Choroid plexus epithelial cell (primary cell): ENCODE results near the gene MAP2K5.

Experiments used
- DNase-seq: peaks from one replicate; pipeline ENCODE4 v3.0.0-alpha.2; 2010; ENCODE audit warnings: low read depth
- H3K4me3 ChIP-seq: 2 replicates; pipeline ENCODE4 v1.5.1; 2011; ENCODE audit warnings: low read depth, mild to moderate bottlenecking, control low read depth, low read length, moderate library complexity
- TF ChIP-seq, protein P1 (sequence below): conservative IDR thresholded peaks from 2 replicates; pipeline ENCODE4 v1.5.1; 2011; ENCODE audit warnings: low read depth, mild to moderate bottlenecking, control low read depth, inconsistent platforms, low read length, moderate library complexity

Gene MAP2K5

GRCh38 chr15:67768313-67768977 is 225.9 kb downstream of the MAP2K5 start:
- H3K4me3 ChIP-seq = no peak overlapping the region
- TF ChIP-seq, protein P1, sequence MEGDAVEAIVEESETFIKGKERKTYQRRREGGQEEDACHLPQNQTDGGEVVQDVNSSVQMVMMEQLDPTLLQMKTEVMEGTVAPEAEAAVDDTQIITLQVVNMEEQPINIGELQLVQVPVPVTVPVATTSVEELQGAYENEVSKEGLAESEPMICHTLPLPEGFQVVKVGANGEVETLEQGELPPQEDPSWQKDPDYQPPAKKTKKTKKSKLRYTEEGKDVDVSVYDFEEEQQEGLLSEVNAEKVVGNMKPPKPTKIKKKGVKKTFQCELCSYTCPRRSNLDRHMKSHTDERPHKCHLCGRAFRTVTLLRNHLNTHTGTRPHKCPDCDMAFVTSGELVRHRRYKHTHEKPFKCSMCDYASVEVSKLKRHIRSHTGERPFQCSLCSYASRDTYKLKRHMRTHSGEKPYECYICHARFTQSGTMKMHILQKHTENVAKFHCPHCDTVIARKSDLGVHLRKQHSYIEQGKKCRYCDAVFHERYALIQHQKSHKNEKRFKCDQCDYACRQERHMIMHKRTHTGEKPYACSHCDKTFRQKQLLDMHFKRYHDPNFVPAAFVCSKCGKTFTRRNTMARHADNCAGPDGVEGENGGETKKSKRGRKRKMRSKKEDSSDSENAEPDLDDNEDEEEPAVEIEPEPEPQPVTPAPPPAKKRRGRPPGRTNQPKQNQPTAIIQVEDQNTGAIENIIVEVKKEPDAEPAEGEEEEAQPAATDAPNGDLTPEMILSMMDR = no peak
- DNase-seq = no peak

DNA sequence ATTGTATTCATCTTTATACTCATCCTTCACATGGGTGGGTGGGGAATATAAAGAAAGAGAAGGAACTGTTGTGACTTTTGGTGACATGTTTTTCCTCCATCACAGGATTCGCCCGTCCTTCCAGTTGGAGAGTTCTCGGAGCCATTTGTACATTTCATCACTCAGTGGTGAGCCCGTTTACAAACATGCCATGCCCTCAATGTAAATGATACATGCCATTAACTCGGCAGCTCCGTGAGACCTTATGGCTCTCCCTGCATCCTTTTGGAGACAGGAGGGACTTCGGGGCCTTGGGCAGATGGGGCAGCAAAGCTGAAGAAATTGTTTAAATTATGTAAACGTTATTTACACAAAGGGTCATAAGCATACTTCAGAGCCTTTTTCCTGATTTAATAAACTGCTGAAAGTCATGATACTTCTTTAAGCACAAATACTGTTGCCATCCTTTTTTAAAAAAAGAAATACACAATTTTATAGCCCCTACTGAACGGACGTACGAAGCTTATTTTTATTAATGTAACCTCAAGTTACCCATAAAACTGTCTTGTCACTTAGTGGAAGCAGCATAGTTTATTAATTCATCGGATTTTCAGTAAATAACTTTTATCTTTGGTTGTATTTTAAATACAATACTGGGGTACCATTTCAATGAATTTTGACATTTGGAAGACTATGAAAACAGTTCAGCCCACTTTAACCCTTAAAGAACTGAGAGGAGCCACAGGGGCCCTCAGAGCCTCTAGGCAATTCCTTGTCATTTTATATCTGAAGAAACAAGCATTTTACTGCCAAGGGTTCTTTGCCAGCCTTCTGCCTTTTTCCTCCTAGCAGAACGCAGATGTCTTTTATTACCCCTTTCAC is 227.2 kb downstream of the MAP2K5 start:
- DNase-seq = no peak
- no peak overlapping the region for H3K4me3 ChIP-seq
- TF ChIP-seq, protein P1 = no peak

- TF ChIP-seq, protein P1 = no peak
- H3K4me3 ChIP-seq = no peak overlapping the region
- no peak for DNase-seq
Observed at GRCh38 chr15:67770358-67770628, 227.8 kb downstream of the MAP2K5 start.

DNA sequence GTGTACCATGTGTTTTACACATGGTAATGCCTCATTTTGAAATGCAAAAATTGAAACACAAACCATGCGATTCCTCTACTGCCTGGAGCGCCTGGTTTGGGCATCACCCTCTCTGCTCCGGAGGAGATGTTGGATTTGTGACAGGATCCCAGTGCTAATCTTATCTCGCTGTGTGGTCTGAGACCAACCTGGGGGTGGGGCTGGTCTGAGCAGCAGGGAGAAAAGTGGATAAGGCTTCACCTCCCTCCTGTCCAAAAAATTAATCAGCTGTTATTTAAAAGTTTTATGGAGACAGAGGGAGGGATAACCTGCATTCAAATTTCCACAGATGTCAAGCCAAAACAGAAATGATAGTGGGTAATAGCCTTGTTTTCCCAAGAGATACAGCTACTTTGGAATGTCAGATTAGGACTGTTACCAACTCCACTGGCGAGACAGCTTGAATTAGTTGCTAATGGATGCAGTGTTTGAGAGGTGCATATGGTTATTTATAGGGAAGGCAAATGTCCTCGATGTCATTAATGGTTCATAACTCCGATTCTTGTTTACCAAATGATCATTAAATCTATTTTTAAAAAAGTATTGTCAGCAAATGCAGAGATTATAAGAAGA is 228.8 kb downstream of the MAP2K5 start:
- H3K4me3 ChIP-seq = no peak overlapping the region
- no peak for DNase-seq
- TF ChIP-seq, protein P1 = no peak

GRCh38 chr15:67774626-67775025 is 232.1 kb downstream of the MAP2K5 start:
- H3K4me3 ChIP-seq = no peak overlapping the region
- TF ChIP-seq, protein P1 = no peak
- no peak for DNase-seq

DNA sequence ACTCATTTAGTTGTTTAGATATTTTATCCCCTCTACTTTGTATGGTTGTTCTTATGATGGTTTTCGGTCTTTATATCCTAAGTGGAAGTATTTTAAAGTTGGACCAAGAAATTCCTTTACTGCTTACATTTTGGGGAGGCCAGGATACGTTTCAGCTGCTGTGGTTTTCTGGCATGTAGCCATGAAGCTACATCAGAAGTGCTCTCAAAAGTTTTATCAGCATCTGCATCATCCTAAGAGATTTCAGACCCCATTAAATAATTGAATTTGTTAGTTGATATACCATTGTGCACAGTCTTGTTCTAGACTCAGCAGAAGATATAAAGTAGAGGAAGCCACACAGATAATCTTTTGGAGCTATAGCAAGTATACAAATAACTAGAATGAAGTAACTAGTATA is 232.7 kb downstream of the MAP2K5 start:
- no peak overlapping the region for H3K4me3 ChIP-seq
- no peak for DNase-seq
- TF ChIP-seq, protein P1 = no peak
